Hindlimb muscle (tissue), 1 donor: ENCODE results near the gene IL4I1. TPM values are rescaled to one million over a fixed set of nuclear protein-coding genes. Genes with fewer than 3 reads are reported as not detected.

Experiments used
- DNase-seq: peaks from one replicate; pipeline ENCODE4 v3.0.0-alpha.2; 2013
- polyA plus RNA-seq: library from polyadenylated mRNA; unstranded; fragments of 120-200 nt; gene quantifications from one replicate; pipeline ENCODE4 v1.2.1, GENCODE V29; 2013; ENCODE audit not compliant: insufficient read length

IL4I1 gene
- polyA plus RNA-seq, 1 donor, result 1.8 TPM

DNA sequence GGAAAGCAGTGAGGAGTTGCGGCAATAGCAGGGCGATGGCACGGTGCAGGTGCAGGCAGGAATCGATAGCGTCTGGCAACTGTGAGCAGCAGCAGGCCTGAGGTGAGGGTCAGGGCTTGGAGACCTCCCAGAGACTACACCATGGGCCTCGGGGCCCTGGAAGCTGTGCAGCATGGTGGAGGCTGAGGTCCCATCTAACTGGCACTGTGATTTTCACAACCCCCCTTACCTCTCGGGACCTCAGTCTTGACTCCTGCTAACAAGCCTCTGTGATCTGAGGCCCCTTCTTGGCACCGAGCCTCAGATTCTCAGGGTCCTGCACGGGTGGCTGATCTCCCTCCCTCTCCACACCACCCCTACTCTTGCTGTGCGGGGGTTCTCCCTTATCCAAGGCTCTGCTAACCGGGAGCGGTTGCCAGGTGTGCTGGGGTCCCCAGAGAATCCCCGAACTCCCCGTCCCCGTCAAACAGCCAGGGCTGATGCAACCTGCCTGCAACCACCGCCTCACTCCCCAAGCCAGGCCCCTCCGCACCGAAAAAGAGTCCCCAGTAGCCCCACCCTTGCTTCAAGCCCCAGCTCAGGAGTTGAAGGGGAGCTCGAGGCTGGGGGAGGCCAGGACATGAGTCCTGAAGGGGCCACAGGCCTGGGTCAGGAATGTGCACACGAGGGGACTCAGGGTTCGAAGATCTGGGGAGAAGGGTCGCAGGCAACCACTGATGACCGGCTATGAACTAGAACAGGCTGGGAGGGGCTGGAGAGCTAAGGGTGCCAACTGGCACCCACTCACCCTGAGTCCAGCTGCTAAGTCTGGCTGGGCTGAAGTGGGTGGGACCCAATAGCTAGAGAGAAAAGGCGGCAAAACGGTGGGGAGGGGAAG lies 27.6 kb upstream of the IL4I1 start:
- DNase-seq, result no peak

DNA sequence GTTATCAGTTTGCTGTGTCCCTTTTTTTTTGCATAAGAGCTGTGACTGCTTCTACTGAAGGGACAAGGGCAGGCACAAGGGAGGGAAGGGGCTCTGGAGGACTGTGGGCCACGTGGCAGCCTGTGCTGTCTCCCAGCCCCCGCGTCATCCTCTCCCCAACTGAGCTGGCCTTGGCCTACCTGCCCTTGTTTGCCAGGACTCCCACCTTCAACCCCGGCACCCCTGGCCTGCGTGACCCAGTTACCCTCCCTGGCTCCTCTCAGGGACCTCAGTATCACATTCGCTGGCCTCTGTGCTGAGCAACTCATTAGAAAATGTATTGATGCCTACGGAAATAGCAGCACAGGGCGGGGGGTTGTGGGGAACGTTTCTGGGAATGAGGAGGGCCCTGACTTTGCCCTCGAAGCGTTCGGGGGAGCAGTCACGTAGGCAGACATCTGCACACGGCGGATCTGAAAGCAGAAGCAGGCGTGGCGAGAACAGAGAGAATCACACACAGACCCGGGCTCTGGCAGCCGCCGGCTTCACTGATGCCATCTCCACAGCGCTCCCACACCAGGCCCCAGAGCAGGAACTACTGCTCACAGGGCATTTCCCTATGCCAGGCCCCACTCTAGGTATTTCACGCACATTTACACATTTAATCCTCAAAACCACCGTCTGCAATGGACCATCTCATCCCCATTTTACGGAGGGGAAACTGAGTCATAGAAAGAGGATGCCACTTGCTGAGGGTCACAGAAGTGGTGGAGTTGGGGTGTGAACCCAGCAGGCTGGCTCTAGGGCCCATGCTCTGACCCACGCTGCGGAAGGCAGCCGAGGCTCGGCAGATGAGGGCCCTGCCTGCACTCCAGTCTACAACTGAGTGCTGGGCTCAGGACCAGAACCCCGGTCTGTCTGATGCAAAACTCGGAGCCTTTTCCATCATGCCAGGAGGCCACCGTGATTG lies 26.6 kb upstream of the IL4I1 start:
- DNase-seq, result no peak

DNA sequence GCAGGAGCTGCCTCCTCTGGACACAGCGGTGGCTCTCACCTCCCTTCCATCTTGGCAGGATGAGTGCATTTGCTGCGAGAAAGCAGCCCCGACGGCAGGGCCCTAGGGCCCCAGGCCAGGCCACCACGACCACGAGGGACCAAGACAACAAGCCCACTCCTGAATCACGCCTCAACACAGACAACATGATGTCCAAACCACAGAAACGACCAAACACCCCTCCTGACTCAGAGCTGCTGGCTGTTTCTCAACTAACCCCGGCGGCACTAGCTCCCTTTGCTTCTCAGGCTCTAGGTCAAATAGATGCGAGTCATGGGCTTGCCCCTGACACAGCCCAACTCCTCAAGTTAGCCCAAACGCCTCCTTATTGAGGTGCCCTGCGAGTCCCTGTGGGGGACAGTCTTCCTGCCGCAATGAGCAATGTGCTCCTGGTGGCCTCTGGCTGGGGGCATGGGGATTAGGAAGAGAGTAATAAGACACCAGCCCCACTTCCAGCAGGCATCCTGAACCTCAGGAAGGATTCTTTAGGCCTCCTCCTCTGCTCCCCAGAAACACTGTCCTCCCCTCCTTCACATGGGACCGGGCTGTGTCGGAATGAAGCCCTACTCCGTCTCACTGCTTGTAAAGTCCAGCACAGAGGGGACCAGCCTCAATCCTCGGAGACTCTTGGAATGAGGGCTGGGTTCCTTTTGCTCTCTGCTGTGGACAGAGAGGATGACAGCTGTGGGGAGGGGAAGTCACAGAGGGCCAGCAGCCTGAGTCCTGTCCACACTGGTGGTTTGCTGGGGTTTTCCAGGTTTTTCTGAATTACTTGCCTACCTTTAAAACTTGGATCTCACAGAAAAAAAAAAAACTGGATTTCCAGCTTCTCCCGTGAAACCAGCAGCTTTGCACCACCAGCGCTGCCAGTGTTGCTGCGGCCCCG lies 25.4 kb upstream of the IL4I1 start:
- no peak for DNase-seq

DNA sequence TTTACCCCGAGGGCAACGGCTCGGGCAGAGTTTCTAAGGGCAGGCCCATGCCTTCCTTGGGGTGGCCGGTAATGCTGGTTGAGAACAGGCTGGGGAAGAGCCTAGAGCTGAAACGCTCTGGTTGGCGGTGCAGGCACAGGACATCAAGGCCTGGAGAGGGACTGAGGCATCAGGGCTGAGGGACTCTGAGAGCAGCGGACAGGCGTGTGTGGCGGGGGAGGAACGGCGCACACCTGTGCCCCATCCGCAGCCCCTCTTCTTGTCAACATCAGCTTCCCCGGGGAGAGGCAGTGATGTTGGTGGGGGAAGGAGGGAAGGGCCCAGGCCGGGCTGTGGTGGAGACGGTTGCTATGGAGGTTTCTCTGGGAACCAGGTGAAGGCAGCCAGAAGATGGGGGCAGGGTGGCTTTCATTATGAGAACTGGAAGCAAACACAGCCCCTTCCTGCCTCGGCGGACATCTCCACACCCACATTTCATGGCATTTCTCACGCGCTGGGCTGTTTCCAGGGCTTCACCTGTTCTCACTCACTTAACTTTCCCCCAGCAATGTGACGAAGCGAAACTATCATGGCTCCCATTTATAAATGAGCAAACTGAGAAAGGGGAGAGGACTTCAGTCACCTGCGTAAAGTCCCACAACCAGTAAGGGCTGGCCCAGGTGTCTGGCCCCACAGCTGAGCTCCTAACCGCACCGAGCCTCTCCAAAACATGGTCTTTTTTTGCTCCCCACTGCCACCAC lies 24.1 kb upstream of the IL4I1 start:
- no peak for DNase-seq

DNA sequence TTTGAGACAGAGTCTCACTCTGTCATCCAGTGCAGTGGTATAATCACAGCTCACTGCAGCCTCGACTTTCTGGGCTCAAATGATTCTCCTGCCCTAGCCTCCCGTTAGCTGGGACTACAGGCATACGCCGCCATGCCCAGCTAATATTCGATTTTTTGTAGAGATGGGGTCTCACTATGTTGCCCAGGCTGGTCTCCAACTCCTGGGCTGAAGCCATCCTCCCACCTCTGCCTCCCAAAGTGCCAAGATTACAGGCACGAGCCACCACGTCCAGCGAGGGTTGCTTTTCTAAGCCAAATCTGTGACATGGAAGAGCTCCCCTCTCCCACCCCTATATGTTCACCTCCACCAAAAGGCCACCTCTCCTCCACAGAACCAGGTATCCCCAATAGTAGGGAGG lies 21.4 kb upstream of the IL4I1 start:
- no peak for DNase-seq

DNA sequence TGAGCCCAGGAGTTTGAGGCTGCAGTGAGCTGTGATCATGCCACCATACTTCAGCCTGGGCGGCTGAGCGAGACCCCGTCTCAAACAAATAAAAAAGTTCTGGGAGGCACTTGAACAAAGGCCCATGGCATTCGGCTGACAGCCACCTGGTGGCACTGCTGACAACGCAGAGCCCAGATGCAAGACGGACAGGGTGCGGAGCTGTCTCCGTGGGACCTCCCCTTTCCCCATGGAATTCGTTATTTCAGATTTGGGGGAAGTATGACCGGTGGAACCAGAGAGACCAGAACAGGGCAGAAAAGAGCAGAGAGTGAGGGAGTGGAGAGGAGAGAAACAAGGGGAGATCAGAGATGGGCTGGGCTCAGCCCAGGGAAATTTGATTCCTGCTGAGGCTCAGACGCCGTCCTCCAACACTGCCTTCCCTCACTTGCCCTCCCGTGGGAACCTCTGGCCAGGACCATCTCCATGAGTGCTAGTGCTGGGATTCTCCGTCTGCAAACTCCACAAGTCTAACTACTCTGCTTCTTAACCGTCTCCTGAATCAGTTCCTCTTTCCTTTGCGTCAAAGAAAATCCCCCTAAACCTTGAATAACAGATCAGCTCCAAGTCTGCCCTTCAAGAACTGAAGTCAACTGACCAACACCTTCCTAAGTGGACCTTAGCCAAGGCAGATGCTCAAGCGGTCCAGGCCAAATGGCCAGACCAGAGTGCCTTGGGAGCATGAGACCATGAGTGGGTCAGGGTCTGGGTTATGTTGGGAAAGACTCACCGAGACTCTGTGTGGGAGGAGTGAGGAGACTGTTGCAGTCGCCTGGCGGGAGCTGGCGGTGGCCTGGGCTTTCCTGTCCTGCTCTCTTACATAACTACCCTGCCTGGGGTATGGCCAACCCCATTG lies 20.4 kb upstream of the IL4I1 start:
- DNase-seq, result no peak

DNA sequence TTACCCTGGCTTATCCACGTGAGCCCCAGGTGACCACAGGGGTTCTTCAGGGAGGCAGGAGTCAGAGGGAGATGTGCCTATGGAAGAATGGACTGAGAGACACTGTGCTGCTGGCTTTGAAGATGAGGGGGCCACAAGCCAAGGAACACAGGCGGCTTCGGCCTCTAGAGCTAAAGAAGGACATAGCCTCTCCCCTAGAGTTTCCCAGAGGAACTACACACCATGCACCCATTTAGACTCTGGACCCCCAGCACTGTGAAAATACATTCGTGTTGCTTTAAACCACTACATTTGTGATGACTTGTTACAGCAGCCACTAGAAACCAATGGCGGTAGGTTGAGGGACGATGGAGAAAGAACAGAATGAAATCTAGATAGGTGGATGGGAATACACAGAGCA lies 18.6 kb upstream of the IL4I1 start:
- DNase-seq, result no peak

DNA sequence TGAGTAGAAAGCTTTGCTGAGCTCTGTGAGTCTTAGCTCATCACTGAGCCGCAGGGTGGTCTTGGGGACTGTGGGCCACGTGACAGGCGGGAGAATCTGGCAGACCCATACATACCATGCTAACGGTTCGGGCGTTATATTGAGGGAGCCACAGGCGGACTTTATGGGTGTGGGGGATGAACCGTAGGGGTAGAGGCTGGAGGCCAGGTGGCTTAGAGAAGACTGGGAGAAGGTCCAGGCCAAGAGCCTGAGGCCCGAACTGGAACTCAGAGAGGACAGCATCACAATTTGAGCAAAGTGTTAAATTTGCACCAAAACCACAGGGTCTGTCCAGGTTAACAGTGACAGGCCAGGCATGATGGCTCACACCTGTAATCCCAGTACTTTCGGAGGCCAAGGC lies 17.0 kb upstream of the IL4I1 start:
- no peak for DNase-seq

DNA sequence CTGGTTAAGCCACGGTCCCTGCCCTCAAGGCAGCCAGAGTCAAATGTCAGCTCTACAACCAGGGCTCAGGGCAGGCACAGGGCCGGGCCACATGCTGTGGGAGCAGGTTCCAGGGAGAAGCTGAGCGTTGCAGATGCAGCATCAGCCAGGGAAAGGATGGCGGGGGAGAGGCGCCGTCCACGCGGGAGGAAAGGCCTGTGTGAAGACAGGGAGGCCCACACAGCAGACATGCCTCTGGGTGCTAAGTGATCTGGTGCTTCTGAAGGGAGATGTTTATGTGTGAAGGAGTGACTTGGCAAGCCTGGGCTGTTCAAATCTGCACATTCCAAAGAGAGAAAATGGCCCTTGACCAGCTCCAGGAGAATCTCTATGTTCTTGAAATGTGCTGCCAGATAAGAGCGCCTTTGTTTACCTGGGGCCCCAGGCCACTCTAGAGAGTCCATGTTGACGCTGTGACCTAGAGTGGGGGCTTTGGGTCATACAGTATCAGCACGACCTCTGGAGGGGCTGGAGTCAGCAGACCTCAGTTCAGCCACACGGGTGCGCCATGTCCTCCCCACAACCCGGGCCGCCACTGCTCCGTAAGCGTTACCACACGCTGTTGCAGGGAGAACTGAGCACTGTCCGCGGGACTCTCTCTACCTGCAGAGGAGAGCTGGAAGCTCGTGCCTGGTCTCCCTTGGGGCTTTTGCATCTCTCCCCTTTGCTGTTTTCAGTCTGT lies 16.4 kb upstream of the IL4I1 start:
- DNase-seq, result no peak

DNA sequence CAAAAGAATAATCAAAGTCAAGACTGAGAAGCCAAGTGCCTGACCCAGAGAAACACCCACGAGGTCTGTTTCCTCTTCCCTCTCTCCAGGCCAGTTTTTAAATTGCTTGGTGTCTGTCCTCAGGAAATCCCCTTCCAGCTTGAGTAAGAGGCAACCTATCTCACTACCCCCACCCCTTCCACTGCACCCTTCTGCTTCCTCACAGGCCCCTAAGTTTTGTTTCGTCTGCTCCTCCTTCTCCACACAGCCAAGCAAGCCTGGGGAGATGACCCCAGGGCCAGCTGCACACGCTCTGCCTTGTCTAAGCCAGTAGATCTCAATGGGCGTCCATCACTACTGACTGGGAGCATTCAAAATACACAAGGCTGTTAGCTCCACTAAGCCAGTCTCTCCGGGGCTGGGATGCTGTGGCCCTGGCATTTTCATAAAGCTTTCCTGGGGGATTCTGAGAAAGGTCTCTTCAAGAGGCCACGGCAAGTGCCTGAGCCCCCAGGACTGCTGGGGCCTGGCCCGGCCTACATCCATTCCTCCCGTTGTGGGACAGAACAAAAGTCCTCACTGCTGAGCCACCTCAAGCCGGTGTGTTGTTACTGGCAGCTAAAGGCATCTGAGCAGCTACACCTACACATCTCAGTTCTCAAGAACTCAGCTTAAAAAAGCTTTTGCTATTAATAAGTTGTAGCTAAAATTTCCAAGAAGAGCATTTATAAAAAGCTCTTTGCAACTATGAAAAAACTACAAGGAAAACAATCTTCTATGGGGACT lies 14.9 kb upstream of the IL4I1 start:
- DNase-seq, result no peak

DNA sequence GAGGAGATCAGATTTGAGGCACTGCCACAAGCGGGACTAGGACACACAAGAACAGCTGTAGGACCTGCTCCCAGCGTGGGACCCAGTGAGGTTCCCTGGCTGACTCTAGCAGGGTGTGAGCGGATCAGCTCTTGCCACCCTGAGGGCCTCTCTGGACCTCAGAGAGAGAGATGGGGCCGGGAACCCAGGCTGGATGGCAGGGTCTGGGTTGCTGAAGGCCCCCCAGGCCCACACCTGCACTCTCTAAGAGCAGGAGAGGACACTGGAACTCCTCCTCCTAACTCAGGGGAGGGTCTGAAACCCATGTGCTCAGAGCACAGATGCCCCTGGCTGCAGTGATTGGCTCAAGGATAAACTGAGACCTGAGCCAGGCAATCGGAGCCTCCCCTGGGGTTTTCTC lies 13.5 kb upstream of the IL4I1 start:
- DNase-seq, result no peak

DNA sequence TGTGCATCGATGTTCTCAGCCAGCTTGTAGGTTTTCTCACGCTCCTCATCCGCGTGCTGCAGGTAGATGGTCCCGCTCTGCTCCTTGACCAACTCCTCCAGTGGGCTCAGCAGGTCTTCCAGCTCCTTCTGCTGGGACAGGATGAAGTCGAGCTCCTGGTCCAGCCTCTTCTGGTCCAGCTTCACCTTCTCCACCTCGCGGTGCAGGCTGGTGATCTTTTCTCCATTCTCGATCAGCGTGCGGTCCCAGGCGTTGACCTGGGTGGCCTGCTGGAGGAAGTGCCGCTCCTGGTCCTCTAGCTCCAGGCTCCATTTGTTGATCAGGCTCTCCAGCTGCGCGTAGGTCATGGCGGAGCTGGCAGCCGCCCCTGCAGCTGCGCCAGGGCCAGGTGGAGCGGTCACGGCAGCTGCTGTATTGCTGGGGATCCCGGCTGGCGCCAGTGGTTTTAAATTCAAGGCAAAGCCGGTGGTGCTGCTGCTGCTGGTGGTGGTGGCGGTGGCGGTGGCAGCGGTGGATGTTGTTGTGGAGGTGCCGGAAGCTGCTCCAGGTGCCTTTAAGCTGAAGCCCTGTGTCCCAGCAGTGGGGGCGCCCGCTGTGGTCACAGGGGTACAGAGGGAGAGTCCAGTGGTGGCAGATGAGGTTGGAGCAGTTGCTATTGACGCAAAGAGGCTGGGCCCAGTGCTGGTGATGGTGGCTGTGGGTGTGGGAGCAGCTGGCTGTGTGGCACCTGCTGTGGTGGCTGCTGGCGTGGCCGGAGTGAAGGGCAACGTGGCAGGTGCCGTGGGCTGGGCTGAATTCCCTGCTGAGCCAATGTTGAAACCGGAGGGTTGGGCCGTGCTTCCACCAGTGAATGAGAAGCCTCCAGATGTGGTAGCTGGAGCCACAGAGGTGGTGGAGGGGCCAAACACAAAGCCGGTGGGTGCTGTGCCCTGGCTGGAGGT lies 12.1 kb upstream of the IL4I1 start:
- no peak for DNase-seq

DNA sequence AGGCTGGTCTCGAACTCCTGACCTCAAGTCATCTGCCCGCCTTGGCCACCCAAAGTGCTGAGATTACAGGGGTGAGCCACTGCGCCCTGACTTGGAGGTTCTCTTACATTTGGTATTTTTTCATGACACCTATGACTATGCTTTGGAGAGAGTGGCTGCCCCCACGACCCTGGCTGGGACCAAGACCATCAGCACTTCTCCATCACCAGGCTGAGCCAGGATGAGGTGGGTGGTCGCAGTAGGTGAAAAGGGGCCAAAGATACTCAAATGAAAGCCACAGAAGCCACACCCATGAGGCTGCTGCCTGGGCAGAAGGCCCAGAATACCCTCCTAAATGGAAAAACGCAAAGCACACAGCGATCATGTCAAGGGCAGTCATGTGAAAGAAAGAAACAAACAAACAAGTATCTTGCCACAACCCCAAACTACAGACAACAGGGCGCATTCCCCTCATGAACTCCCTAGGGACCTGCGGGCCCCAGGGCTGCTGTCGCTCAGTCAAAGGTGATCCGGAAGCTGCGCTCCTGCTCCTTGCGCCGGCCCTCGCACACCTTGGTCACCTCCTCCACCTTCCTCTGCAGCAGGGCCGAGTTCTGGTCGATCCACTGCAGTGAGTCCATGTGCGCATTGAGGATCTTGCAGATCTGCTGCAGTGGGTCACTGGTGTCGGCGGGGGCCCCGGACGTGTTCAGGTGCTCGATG lies 11.2 kb upstream of the IL4I1 start:
- DNase-seq, result no peak

DNA sequence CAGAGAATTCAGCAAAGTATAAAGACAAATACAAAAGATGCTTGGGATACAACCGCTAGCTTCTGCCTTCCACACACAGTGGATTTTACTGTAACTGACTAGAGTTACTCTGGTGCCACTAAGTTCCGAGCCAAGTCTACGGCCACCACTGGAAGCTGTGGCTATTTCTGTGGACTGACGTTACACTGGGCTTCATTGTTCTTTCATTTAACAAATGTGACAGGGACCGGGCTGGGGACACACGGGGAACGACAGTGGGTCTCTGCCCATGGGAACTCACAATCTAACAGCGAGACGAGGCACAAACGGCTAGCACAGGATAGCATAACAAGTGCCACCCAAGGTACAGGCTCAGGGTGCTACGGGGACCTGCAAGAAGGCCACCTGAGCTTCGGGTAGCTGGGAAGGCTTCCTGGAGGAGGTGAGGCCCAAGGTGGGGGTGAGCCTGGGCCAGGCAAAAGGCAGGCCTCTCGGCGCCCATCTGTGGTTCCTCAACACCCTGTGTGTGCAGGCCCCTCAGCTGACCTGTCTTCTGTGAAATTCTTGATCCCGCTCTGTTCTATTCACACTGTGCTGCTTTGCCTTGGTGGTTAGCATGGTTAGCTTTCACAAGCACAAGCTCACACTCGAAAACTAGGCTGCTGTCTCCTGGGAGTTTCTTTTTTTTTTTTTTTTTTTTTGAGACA lies 10.3 kb upstream of the IL4I1 start:
- no peak for DNase-seq

DNA sequence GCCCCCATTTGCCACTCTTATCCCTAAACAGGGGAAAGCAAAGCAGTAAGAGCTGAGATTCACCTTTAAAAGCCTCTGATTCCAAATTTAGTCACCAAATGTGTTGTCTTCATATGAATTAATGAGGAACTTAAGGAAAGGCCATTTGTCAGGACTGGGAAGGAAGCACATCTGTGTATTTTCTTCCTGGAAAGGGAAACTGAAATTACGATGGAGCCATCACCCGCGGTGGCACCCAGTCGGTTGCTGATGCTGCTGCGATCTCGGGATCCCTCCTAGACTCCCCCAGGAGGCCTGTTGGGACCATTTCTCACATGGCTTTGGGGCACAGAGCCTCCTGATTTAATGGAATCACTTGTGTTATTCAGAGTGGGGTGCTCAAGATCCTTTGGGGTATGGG lies 7.4 kb upstream of the IL4I1 start:
- no peak for DNase-seq

DNA sequence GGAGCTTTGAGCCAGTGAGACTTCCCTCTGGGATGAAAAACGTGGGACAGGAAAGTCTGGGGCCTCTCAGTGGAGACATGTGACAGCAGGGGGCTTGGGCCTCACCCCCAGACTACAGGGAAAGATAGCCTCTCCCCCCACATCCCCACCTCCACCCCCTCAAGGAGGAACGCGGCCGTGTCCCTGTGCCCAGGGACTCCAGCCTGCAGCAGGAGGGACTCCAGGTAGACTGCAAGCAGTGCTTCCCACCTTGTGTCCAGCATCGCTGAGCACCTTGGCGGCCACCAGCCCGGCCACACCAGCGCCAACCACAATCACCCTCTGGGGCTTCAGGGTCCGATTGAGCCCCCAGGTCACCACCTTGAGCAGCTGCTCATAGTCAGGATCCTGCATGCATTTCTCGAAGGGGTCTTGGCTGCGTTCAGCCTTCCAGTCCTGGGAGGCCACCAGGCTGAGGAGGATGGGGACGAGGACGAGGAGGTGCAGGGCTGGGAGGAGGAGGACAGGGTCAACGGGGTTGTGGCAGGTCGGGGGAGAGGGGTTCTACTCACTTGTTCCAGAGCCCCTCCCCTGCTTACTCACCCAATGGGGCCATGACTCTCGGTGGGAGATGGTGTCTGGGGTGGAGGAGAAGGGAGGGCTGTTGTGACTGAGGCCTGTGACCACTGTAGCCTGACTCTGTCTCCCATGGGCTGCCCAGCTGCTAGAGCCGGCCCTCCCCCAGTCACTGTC lies 955 bp downstream of the IL4I1 start:
- no peak for DNase-seq
